Activated CD8-positive, alpha-beta memory T cell treated with anti-CD3 and anti-CD28 coated beads, Interleukin-2, amount 50 U/mL, for 24 hours (primary cell): ENCODE measurements around the gene CCBE1.
"Not testable (repeated sequence)": the region's sequence is repeated elsewhere in the genome, so short reads cannot be mapped to it uniquely, and the experiment has no call there.

Source experiments
- DNase-seq: peaks from one replicate; pipeline ENCODE4 v3.0.0-alpha.2; 2020; ENCODE audit errors: extremely low read depth

The CCBE1 gene

GRCh38 chr18:59656373-59656887 lies 40.8 kb downstream of the CCBE1 start:
- DNase-seq: no peak

GRCh38 chr18:59655676-59656075 lies 41.5 kb downstream of the CCBE1 start:
- no peak for DNase-seq

GRCh38 chr18:59651071-59651470 lies 46.2 kb downstream of the CCBE1 start:
- DNase-seq: no peak

GRCh38 chr18:59650266-59650820 lies 46.9 kb downstream of the CCBE1 start:
- no peak for DNase-seq

- DNase-seq: no peak
Observed at GRCh38 chr18:59649591-59649990, 47.6 kb downstream of the CCBE1 start.

- not testable (repeated sequence) for DNase-seq
Observed at GRCh38 chr18:59648469-59648868, 48.8 kb downstream of the CCBE1 start.

GRCh38 chr18:59646963-59647307 lies 50.3 kb downstream of the CCBE1 start:
- no peak for DNase-seq

GRCh38 chr18:59646228-59646962 lies 50.8 kb downstream of the CCBE1 start:
- no peak for DNase-seq

- DNase-seq: no peak
Observed at GRCh38 chr18:59643740-59644139, 53.5 kb downstream of the CCBE1 start.

GRCh38 chr18:59640721-59641120 lies 56.5 kb downstream of the CCBE1 start:
- DNase-seq: no peak

GRCh38 chr18:59639821-59640220 lies 57.4 kb downstream of the CCBE1 start:
- DNase-seq: no peak

- DNase-seq: no peak
Observed at GRCh38 chr18:59639136-59639535, 58.1 kb downstream of the CCBE1 start.

GRCh38 chr18:59633961-59634485 lies 63.2 kb downstream of the CCBE1 start:
- DNase-seq: no peak

- DNase-seq: no peak
Observed at GRCh38 chr18:59633317-59633716, 63.9 kb downstream of the CCBE1 start.

GRCh38 chr18:59631583-59632181 lies 65.5 kb downstream of the CCBE1 start:
- DNase-seq: no peak

- no peak for DNase-seq
Observed at GRCh38 chr18:59629894-59630293, 67.3 kb downstream of the CCBE1 start.

- DNase-seq: no peak
Observed at GRCh38 chr18:59628995-59629394, 68.2 kb downstream of the CCBE1 start.

GRCh38 chr18:59627414-59627813 lies 69.8 kb downstream of the CCBE1 start:
- no peak for DNase-seq

- no peak for DNase-seq
Observed at GRCh38 chr18:59624369-59624765, 72.9 kb downstream of the CCBE1 start.

- DNase-seq: no peak
Observed at GRCh38 chr18:59623456-59624368, 73.5 kb downstream of the CCBE1 start.

- DNase-seq: no peak
Observed at GRCh38 chr18:59621027-59621426, 76.2 kb downstream of the CCBE1 start.

- no peak for DNase-seq
Observed at GRCh38 chr18:59620381-59620780, 76.8 kb downstream of the CCBE1 start.
